Naive thymus-derived CD4-positive, alpha-beta T cell (primary cell): ENCODE measurements around the gene BCAS4. TPM values are rescaled to one million over a fixed set of nuclear protein-coding genes. Genes with fewer than 3 reads are reported as not detected.
A peak's percentile ranks its signal among the peaks of the same experiment; 100 is the strongest.

ENCODE experiments used
- ATAC-seq: fragments of 150-1000 bp; cut with Tn5 transposase; 2 replicates; pipeline ENCODE4 v1.10.0; 2021; ENCODE audit warnings: mild to moderate bottlenecking, moderate library complexity
- CTCF ChIA-PET: fragments of 350-600 bp; sonication (Branson Sonifier 250); formaldehyde crosslinking; loops from one replicate; lab custom pipeline; 2021; ENCODE audit warnings: antibody characterized with exemption; lab: Charles Lee
- POLR2A ChIA-PET: fragments of 350-600 bp; sonication (Branson Sonifier 250); formaldehyde crosslinking; loops from one replicate; lab custom pipeline; 2021; ENCODE audit warnings: antibody characterized with exemption, inconsistent platforms; lab: Charles Lee
- DNase-seq, 9 donors: peaks; one replicate each; pipeline versions ENCODE4 v3.0.0 to v3.0.0-alpha.2; 2020 to 2022; ENCODE audit warnings: mixed read lengths in 1 of 9
- H3K27ac ChIP-seq: one replicate; pipeline ENCODE4 v1.7.0; 2013; ENCODE audit warnings: mild to moderate bottlenecking, low read depth, low read length, moderate library complexity
- H3K27me3 ChIP-seq, 2 donors: one replicate each; pipeline ENCODE4 v1.7.0; 2013; ENCODE audit warnings: low read length in 2 of 2, mild to moderate bottlenecking in 2 of 2, moderate library complexity in 2 of 2; ENCODE audit not compliant: control insufficient read depth in 2 of 2, insufficient read depth in 2 of 2
- H3K36me3 ChIP-seq, 3 experiments: 1 replicate in 2 of 3; 2 replicates in 1 of 3; pipeline ENCODE4 v1.7.0; 2013; ENCODE audit warnings: low read length in 3 of 3, mild to moderate bottlenecking in 3 of 3, moderate library complexity in 1 of 3; ENCODE audit not compliant: insufficient read depth in 3 of 3, control insufficient read depth in 2 of 3
- H3K4me1 ChIP-seq, 2 donors: one replicate each; pipeline ENCODE4 v1.7.0; 2013; ENCODE audit warnings: low read length in 2 of 2, mild to moderate bottlenecking in 2 of 2, moderate library complexity in 1 of 2; ENCODE audit not compliant: control insufficient read depth in 2 of 2, insufficient read depth in 2 of 2
- H3K4me3 ChIP-seq: 2 replicates; pipeline ENCODE4 v1.7.0; 2013; ENCODE audit warnings: mild to moderate bottlenecking, low read length
- H3K9me3 ChIP-seq, 3 experiments: 1 replicate in 2 of 3; 2 replicates in 1 of 3; pipeline ENCODE4 v1.7.0; 2013; ENCODE audit warnings: low read length in 3 of 3; ENCODE audit not compliant: control insufficient read depth in 2 of 3
- H3K27ac Mint-ChIP-seq, 9 donors: one replicate each; pipeline ENCODE4 v1.8.0; 2020 to 2022; ENCODE audit warnings: mixed read lengths in 9 of 9, mild to moderate bottlenecking in 8 of 9, moderate library complexity in 5 of 9, inconsistent platforms in 2 of 9
- H3K27me3 Mint-ChIP-seq, 5 donors: one replicate each; pipeline ENCODE4 v1.8.0; 2021 to 2022; ENCODE audit warnings: mixed read lengths in 5 of 5, mild to moderate bottlenecking in 1 of 5
- H3K36me3 Mint-ChIP-seq, 5 donors: one replicate each; pipeline ENCODE4 v1.8.0; 2020 to 2022; ENCODE audit warnings: mixed read lengths in 5 of 5, mild to moderate bottlenecking in 3 of 5, inconsistent platforms in 1 of 5
- H3K4me1 Mint-ChIP-seq, 7 donors: one replicate each; pipeline ENCODE4 v1.8.0; 2020 to 2022; ENCODE audit warnings: mixed read lengths in 7 of 7, mild to moderate bottlenecking in 3 of 7, inconsistent platforms in 1 of 7
- H3K4me3 Mint-ChIP-seq, 10 donors: one replicate each; pipeline ENCODE4 v1.8.0; 2020 to 2022; ENCODE audit warnings: mild to moderate bottlenecking in 10 of 10, mixed read lengths in 10 of 10, moderate library complexity in 6 of 10, inconsistent platforms in 2 of 10
- H3K9me3 Mint-ChIP-seq, 11 donors: one replicate each; pipeline ENCODE4 v1.8.0; 2020 to 2022; ENCODE audit warnings: mixed read lengths in 11 of 11, mild to moderate bottlenecking in 4 of 11, inconsistent platforms in 1 of 11, moderate library complexity in 1 of 11
- intact Hi-C, 2 donors: fragments of 100-400 bp; cut with micrococcal nuclease; formaldehyde crosslinking; loops; one replicate each; pipeline ENCODE4 v1.15.1; 2023
- polyA plus RNA-seq, 2 donors: library from polyadenylated mRNA; unstranded; fragments of 300-500 nt; fragmentation: Illumina TruSeq; gene quantifications; one replicate each; pipeline ENCODE4 v1.2.3, GENCODE V29; 2021
- total RNA-seq, 6 experiments: library from RNA in 5 of 6; stranded (reverse) in 5 of 6; gene quantifications; 1 replicate in 5 of 6; 2 replicates in 1 of 6; pipeline ENCODE4 v1.2.3 and lab custom pipeline; 2021 to 2026

The BCAS4 gene
- total and polyA plus RNA-seq, 7 experiments from 2014 or later = 5.5 to 54.0 (median 24.1) TPM

- H3K27ac ChIP-seq = peak overlapping the region; percentile 43
- ChIA-PET CTCF (no interaction called here), POLR2A (interaction anchor here (0.8 to 1.7 kb wide), 7 partner anchors 9 to 116 kb away, joined by 3 to 7 read pairs (median 3); partner anchors contain the start of genes ADNP and BCAS4)
- Mint-ChIP-seq H3K27me3 (no peaks in the 10 kb centered on the region), H3K9me3 (peaks cover 0 to 4% (median 0%) of the 10 kb centered on the region in 11 donors), H3K4me1 (peaks cover 29 to 72% (median 55%) of the 10 kb centered on the region in 7 donors), H3K4me3 (peak overlapping the region; percentile 16 to 93 (median 80)), H3K27ac (peak overlapping the region in 8 of 9 donors; percentile 77 to 98 (median 88)), H3K36me3 (peaks cover 3 to 18% (median 10%) of the 10 kb centered on the region in 5 donors)
- DNase-seq (no peak), ATAC-seq (no peak)
- H3K4me1 ChIP-seq = peaks cover 11 to 37% of the 10 kb centered on the region in 2 donors
- no peaks in the 10 kb centered on the region for H3K9me3 ChIP-seq
- no peaks in the 10 kb centered on the region for H3K36me3 ChIP-seq
- peak overlapping the region; percentile 25 for H3K4me3 ChIP-seq
- intact Hi-C loops = loop anchor here in 1 of 2 donors (2.0 kb wide), 1 partner anchor 20 kb away; the partner anchor contains the start of gene BCAS4
- no peaks in the 10 kb centered on the region for H3K27me3 ChIP-seq
These were observed 19.7 kb downstream of the BCAS4 start for GRCh38 chr20:50814438-50815161.

- H3K27ac ChIP-seq = peak overlapping the region; percentile 43
- peak overlapping the region; percentile 60 to 93 (median 80) for H3K4me3 Mint-ChIP-seq
These were observed 20.5 kb downstream of the BCAS4 start for GRCh38 chr20:50815162-50815989.

GRCh38 chr20:50817776-50818172, 22.9 kb downstream of the BCAS4 start:
- peaks cover 0 to 5% (median 0%) of the 10 kb centered on the region in 11 donors for H3K9me3 Mint-ChIP-seq

More at GRCh38 chr20:50815162-50815989, 20.5 kb downstream of the BCAS4 start:
- H3K9me3 Mint-ChIP-seq = peaks cover 0 to 7% (median 0%) of the 10 kb centered on the region in 11 donors
- peaks cover 34 to 70% (median 52%) of the 10 kb centered on the region in 7 donors for H3K4me1 Mint-ChIP-seq
- peak; percentile 24 for ATAC-seq
- no peaks in the 10 kb centered on the region for H3K27me3 Mint-ChIP-seq
- peak in 1 of 9 donors; percentile 6 for DNase-seq
- H3K27ac Mint-ChIP-seq = peak overlapping the region; percentile 75 to 98 (median 87)
- Histone ChIP-seq H3K9me3 (no peaks in the 10 kb centered on the region), H3K4me1 (peaks cover 11 to 37% of the 10 kb centered on the region in 2 donors), H3K36me3 (peaks cover 0 to 7% (median 0%) of the 10 kb centered on the region in 3 experiments), H3K4me3 (peak overlapping the region; percentile 25), H3K27me3 (no peaks in the 10 kb centered on the region)
- ChIA-PET POLR2A (interaction anchor here (0.8 to 1.7 kb wide), 7 partner anchors 10 to 116 kb away, joined by 3 to 7 read pairs (median 3); partner anchors contain the start of genes ADNP and BCAS4), CTCF (interaction anchor here (4.4 kb wide), 1 partner anchor 21 kb away, joined by 41 read pairs; the partner anchor contains the start of gene BCAS4)
- intact Hi-C loops = loop anchor here in 1 of 2 donors (2.0 kb wide), 1 partner anchor 21 kb away; the partner anchor contains the start of gene BCAS4
- H3K36me3 Mint-ChIP-seq = peaks cover 3 to 19% (median 11%) of the 10 kb centered on the region in 5 donors

GRCh38 chr20:50819349-50819748, 24.5 kb downstream of the BCAS4 start:
- Mint-ChIP-seq H3K4me3 (peak overlapping the region in 2 of 10 donors; percentile 11 to 41), H3K9me3 (peaks cover 0 to 6% (median 3%) of the 10 kb centered on the region in 11 donors), H3K27me3 (no peaks in the 10 kb centered on the region), H3K4me1 (peaks cover 32 to 56% (median 48%) of the 10 kb centered on the region in 7 donors), H3K36me3 (peaks cover 3 to 25% (median 23%) of the 10 kb centered on the region in 5 donors), H3K27ac (peak overlapping the region in 7 of 9 donors; percentile 14 to 98 (median 56))
- CTCF ChIA-PET = interaction anchor here (1.4 to 4.4 kb wide), 3 partner anchors 25 to 106 kb away, joined by 3 to 41 read pairs (median 6); partner anchors contain the start of gene BCAS4
- ATAC-seq (no peak), DNase-seq (no peak)
- peaks cover 0 to 18% (median 0%) of the 10 kb centered on the region in 3 experiments for H3K36me3 ChIP-seq
- no peaks in the 10 kb centered on the region for H3K27me3 ChIP-seq
- H3K9me3 ChIP-seq = no peaks in the 10 kb centered on the region
- intact Hi-C loops = loop anchor here in 1 of 2 donors (2.0 kb wide), 1 partner anchor 89 kb away; the partner anchor contains the start of gene PARD6B
- peaks cover 11 to 37% of the 10 kb centered on the region in 2 donors for H3K4me1 ChIP-seq
- H3K4me3 ChIP-seq = no peak overlapping the region
- H3K27ac ChIP-seq = no peak overlapping the region
- POLR2A ChIA-PET = interaction anchor here (1.1 to 3.5 kb wide), 4 partner anchors 24 to 139 kb away, joined by 4 to 53 read pairs (median 24); partner anchors contain the start of genes ADNP, BCAS4, DPM1 and MOCS3

More at GRCh38 chr20:50817776-50818172, 22.9 kb downstream of the BCAS4 start:
- Histone ChIP-seq H3K27me3 (no peaks in the 10 kb centered on the region), H3K4me1 (peaks cover 11 to 37% of the 10 kb centered on the region in 2 donors), H3K27ac (peak overlapping the region; percentile 56), H3K4me3 (peak overlapping the region; percentile 31), H3K36me3 (peaks cover 0 to 18% (median 0%) of the 10 kb centered on the region in 3 experiments), H3K9me3 (no peaks in the 10 kb centered on the region)
- CTCF ChIA-PET = interaction anchor here (0.5 to 4.4 kb wide), 8 partner anchors 24 to 151 kb away, joined by 3 to 41 read pairs (median 3); partner anchors contain the start of gene BCAS4
- POLR2A ChIA-PET = interaction anchor here (0.6 to 3.5 kb wide), 11 partner anchors 8 to 1325 kb away, joined by 3 to 53 read pairs (median 6); partner anchors contain the start of genes ADNP, BCAS4, DPM1 and MOCS3
- H3K4me1 Mint-ChIP-seq = peaks cover 32 to 69% (median 55%) of the 10 kb centered on the region in 7 donors
- intact Hi-C loops = loop anchor here (1.0 to 2.0 kb wide), 5 partner anchors 13 to 141 kb away; partner anchors contain the start of genes DPM1 (in 2 of the 2), MOCS3 (in 2 of the 2) and PARD6B (in 1 of the 2)
- no peaks in the 10 kb centered on the region for H3K27me3 Mint-ChIP-seq
- DNase-seq = peak in 4 of 9 donors; percentile 33 to 61 (median 41)
- H3K27ac Mint-ChIP-seq = peak overlapping the region; percentile 93 to 99 (median 98)
- H3K36me3 Mint-ChIP-seq = peaks cover 3 to 28% (median 21%) of the 10 kb centered on the region in 5 donors
- peak overlapping the region; percentile 11 to 88 (median 80) for H3K4me3 Mint-ChIP-seq
- no peak for ATAC-seq

GRCh38 chr20:50820515-50821256, 25.8 kb downstream of the BCAS4 start:
- H3K4me1 ChIP-seq = peaks cover 11 to 27% of the 10 kb centered on the region in 2 donors
- Mint-ChIP-seq H3K27ac (peak overlapping the region in 2 of 9 donors; percentile 4 to 45), H3K4me3 (no peak overlapping the region), H3K9me3 (peaks cover 0 to 6% (median 3%) of the 10 kb centered on the region in 11 donors), H3K4me1 (peaks cover 22 to 43% (median 35%) of the 10 kb centered on the region in 7 donors), H3K36me3 (peaks cover 3 to 25% (median 23%) of the 10 kb centered on the region in 5 donors), H3K27me3 (no peaks in the 10 kb centered on the region)
- ChIA-PET POLR2A (interaction anchor here (0.9 to 2.5 kb wide), 2 partner anchors 17 to 26 kb away, joined by 3 to 9 read pairs; partner anchors contain the start of gene BCAS4), CTCF (no interaction called here)
- no peak overlapping the region for H3K27ac ChIP-seq
- DNase-seq = no peak
- no peaks in the 10 kb centered on the region for H3K9me3 ChIP-seq
- intact Hi-C loops = no loop called here
- ATAC-seq = no peak
- no peaks in the 10 kb centered on the region for H3K27me3 ChIP-seq
- H3K4me3 ChIP-seq = no peak overlapping the region
- H3K36me3 ChIP-seq = peaks cover 0 to 18% (median 0%) of the 10 kb centered on the region in 3 experiments
